Heart left ventricle (tissue), 13 donors: ENCODE measurements around the gene PPFIBP1.

ENCODE experiments used
- CTCF ChIP-seq, 12 donors: fragments of 200-600 bp; sonication (generic) in 4 of 12; IDR thresholded peaks; one replicate each; pipeline versions ENCODE4 v1.5.0 to v1.8.0; 2018 to 2022; ENCODE audit warnings: antibody characterized with exemption in 12 of 12, mild to moderate bottlenecking in 5 of 12
- POLR2A ChIP-seq, 2 donors: fragments of 450-650 bp; IDR thresholded peaks; one replicate each; pipeline ENCODE4 v1.6.1; 2017; ENCODE audit warnings: antibody characterized with exemption in 2 of 2, mild to moderate bottlenecking in 2 of 2, moderate library complexity in 2 of 2
- donor health status: ischemic (EF 13 %, LVEDD 7.1; RV severe dilation, severe dysfunction).
- donor health status: DM: no; HTN: yes; CAD: no.
- donor health status: DM: no; HTN: no; CAD: no.
- donor health status: ischemic (EF 25% LVEDD 6.9; RV normal size, moderate dysfunction).
- donor health status: ischemic (EF 25% LVEDD 5.7; RV mildly dilated, moderate dysfunction).
- donor health status: ischemic (EF 35%, LVEDD 5.7; RV mildly dilated, moderate dysfunction).
- donor health status: nonischemic (EF 11% LVEDD 7.7; RV severe dilation, severe dysfunction).
- donor health status: DM: yes; HTN: yes; CAD: no.
- donor health status: PGD.
- donor health status: ischemic (EF 29% LVEDD 5.4; RV normal size, mild dysfunction).
- donor health status: nonischemic (EF 23%, LVEDD 6.1; RV moderate dilation, normal function).

- no peak for TF ChIP-seq POLR2A (IDR thresholded peaks at IDR 0.05)
- TF ChIP-seq CTCF (IDR thresholded peaks at IDR 0.05): no peak
Observed at GRCh38 chr12:27673101-27673718, 149.2 kb downstream of the PPFIBP1 start.
